Nephron progenitor cell (in vitro differentiated cells): ENCODE data around the gene GALNT14.
A peak's percentile ranks its signal among the peaks of the same experiment; 100 is the strongest.

ENCODE experiments used
- DNase-seq: peaks from one replicate; pipeline ENCODE4 v3.0.0; 2021
- H3K27ac Mint-ChIP-seq: 2 replicates; pipeline ENCODE4 v1.8.0; 2021; ENCODE audit warnings: mild to moderate bottlenecking, moderate library complexity, mixed read lengths
- H3K27me3 Mint-ChIP-seq: 2 replicates; pipeline ENCODE4 v1.8.0; 2021; ENCODE audit warnings: mild to moderate bottlenecking, low read depth, mixed read lengths; ENCODE audit not compliant: poor library complexity
- H3K36me3 Mint-ChIP-seq: 2 replicates; pipeline ENCODE4 v1.8.0; 2021; ENCODE audit warnings: low read depth, mixed read lengths
- H3K4me1 Mint-ChIP-seq: 2 replicates; pipeline ENCODE4 v1.8.0; 2021; ENCODE audit warnings: mixed read lengths
- H3K4me3 Mint-ChIP-seq: 2 replicates; pipeline ENCODE4 v1.8.0; 2021; ENCODE audit warnings: mild to moderate bottlenecking, moderate library complexity, mixed read lengths
- H3K9me3 Mint-ChIP-seq: 2 replicates; pipeline ENCODE4 v1.8.0; 2021; ENCODE audit warnings: mild to moderate bottlenecking, moderate library complexity, mixed read lengths
- CTCF ChIP-seq: fragments of 200-600 bp; sonication (generic); IDR thresholded peaks from 2 replicates; pipeline ENCODE4 v1.5.0; 2021; ENCODE audit warnings: antibody characterized with exemption

The GALNT14 gene

DNA sequence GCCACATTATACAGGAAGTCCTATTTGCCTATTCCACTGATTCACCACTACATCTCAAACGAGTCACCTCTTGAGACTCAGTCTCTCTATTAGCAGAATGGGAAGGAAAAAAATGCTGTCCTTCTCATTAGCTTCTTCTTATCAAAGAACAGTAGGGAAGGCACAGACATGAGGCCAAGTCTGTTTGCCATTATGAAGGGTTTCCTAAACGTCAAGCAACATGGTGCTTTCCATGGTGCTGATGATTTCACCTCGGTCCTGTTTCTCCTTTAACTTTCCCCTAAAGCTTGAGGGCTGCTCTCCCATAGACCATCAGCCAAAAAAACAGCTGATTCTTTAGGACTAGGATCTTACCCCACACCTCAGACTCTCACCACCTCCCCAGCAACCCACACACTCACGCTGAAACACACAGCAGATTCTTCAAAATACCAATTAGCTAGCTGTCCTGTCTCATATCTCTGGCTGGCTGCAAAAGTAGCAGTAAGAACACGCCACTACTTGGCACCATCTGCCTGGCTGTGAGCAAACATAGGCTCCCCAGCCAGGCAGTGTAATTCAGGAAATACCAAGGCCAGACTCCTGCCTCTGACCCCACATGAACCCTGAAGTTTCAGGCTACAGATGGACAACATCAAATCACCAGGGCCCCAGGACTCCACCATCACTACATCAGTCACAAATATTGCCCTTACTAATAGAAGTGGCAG, 30.5 kb downstream of the GALNT14 start:
- Mint-ChIP-seq H3K4me3 (no peak overlapping the region), H3K4me1 (no peaks in the 10 kb centered on the region), H3K27ac (no peak overlapping the region), H3K27me3 (peaks cover 3% of the 10 kb centered on the region), H3K9me3 (no peaks in the 10 kb centered on the region), H3K36me3 (no peaks in the 10 kb centered on the region)
- DNase-seq, result peak; percentile 24
- no peak for TF ChIP-seq CTCF

GRCh38 chr2:31101701-31102100, 36.5 kb downstream of the GALNT14 start:
- H3K27me3 Mint-ChIP-seq, result no peaks in the 10 kb centered on the region
- H3K36me3 Mint-ChIP-seq, result no peaks in the 10 kb centered on the region
- H3K9me3 Mint-ChIP-seq, result no peaks in the 10 kb centered on the region
- TF ChIP-seq CTCF, result no peak
- H3K27ac Mint-ChIP-seq, result no peak overlapping the region
- H3K4me1 Mint-ChIP-seq, result no peaks in the 10 kb centered on the region
- no peak for DNase-seq
- no peak overlapping the region for H3K4me3 Mint-ChIP-seq

DNA sequence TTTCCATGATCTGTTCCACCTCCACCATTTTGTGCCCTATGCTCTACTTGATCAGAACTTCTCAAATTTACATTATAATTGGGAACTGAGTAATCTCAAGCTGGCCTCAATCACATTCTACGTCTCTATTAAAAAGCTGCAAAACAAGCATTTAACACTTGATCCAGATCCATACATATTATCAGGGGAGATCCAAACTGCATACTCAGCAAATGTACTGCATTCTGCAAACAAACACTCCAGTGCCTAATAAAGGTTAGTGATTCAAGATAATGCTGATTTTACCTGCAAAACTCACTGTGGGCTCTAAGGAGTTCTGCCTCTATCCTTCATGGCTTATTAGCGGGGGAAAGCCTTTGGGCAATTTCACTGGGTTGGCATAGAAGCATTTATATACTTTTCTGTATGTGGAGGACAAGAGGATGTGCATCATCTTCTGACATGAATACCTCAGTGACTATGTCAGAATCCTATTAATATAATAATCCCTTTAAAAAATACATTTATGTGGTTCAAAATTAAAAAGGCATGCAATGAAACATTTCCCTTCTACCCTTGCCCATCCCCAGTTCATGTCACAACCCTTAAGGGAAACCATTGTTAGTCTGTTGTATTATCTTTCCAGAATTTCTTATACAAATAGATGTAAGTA, 40.2 kb downstream of the GALNT14 start:
- Mint-ChIP-seq H3K4me1 (peaks cover 8% of the 10 kb centered on the region), H3K4me3 (no peak overlapping the region), H3K9me3 (no peaks in the 10 kb centered on the region), H3K27me3 (no peaks in the 10 kb centered on the region), H3K27ac (no peak overlapping the region), H3K36me3 (no peaks in the 10 kb centered on the region)
- no peak for DNase-seq
- TF ChIP-seq CTCF, result no peak

- peaks cover 9% of the 10 kb centered on the region for H3K27me3 Mint-ChIP-seq
- H3K27ac Mint-ChIP-seq, result no peak overlapping the region
- DNase-seq, result no peak
- peaks cover 30% of the 10 kb centered on the region for H3K4me1 Mint-ChIP-seq
- H3K4me3 Mint-ChIP-seq, result no peak overlapping the region
- H3K9me3 Mint-ChIP-seq, result no peaks in the 10 kb centered on the region
- no peaks in the 10 kb centered on the region for H3K36me3 Mint-ChIP-seq
- no peak for TF ChIP-seq CTCF
These were observed 48.1 kb downstream of the GALNT14 start for GRCh38 chr2:31090188-31090587.

GRCh38 chr2:31089645-31090044, 48.6 kb downstream of the GALNT14 start:
- Mint-ChIP-seq H3K36me3 (no peaks in the 10 kb centered on the region), H3K4me1 (peaks cover 30% of the 10 kb centered on the region), H3K9me3 (no peaks in the 10 kb centered on the region), H3K4me3 (no peak overlapping the region), H3K27me3 (peaks cover 9% of the 10 kb centered on the region), H3K27ac (no peak overlapping the region)
- no peak for DNase-seq
- TF ChIP-seq CTCF, result no peak
